Kidney (tissue), 14 donors: ENCODE results near the gene PRKCE. TPM values are rescaled to one million over a fixed set of nuclear protein-coding genes. Genes with fewer than 3 reads are reported as not detected.

Experiments
- DNase-seq, 5 donors: peaks; one replicate each; pipeline ENCODE4 v3.0.0-alpha.2; 2013 to 2020
- FAIRE-seq: peaks from 2 replicates; lab custom pipeline; 2012; peaks lifted over from hg19 to GRCh38; lab: Jason Lieb, UNC
- H3K27ac ChIP-seq, 2 donors: one replicate each; pipeline ENCODE4 v1.7.0; 2013; ENCODE audit warnings: low read depth in 2 of 2, low read length in 2 of 2, inconsistent platforms in 1 of 2
- H3K27me3 ChIP-seq: one replicate; pipeline ENCODE4 v1.7.1; 2013; ENCODE audit warnings: low read length, inconsistent platforms; ENCODE audit not compliant: control insufficient read depth, insufficient read depth
- H3K36me3 ChIP-seq, 3 donors: one replicate each; pipeline versions ENCODE4 v1.7.0 to v1.7.1; 2013; ENCODE audit warnings: low read length in 3 of 3, control low read depth in 1 of 3, inconsistent platforms in 1 of 3; ENCODE audit not compliant: insufficient read depth in 3 of 3, control insufficient read depth in 2 of 3
- H3K4me1 ChIP-seq, 3 donors: one replicate each; pipeline versions ENCODE4 v1.7.0 to v1.7.1; 2013; ENCODE audit warnings: low read length in 3 of 3, inconsistent platforms in 1 of 3, low read depth in 1 of 3; ENCODE audit not compliant: control insufficient read depth in 2 of 3, insufficient read depth in 2 of 3
- H3K4me3 ChIP-seq, 3 donors: one replicate each; pipeline versions ENCODE4 v1.7.0 to v1.8.1; 2013; ENCODE audit warnings: low read length in 3 of 3, control low read depth in 1 of 3, inconsistent platforms in 1 of 3
- H3K9ac ChIP-seq, 3 donors: one replicate each; pipeline versions ENCODE4 v1.7.0 to v1.7.1; 2013; ENCODE audit warnings: low read length in 3 of 3, control low read depth in 1 of 3, inconsistent platforms in 1 of 3
- H3K9me3 ChIP-seq, 3 donors: one replicate each; pipeline versions ENCODE4 v1.7.0 to v1.7.1; 2013; ENCODE audit warnings: low read length in 3 of 3, control low read depth in 1 of 3, inconsistent platforms in 1 of 3; ENCODE audit not compliant: control insufficient read depth in 2 of 3, insufficient read depth in 1 of 3
- CTCF ChIP-seq: IDR thresholded peaks from 3 replicates; pipeline ENCODE4 v1.5.1; 2012; ENCODE audit warnings: mild to moderate bottlenecking, moderate library complexity, borderline replicate concordance; ENCODE audit not compliant: insufficient read depth; ENCODE audit errors: extremely low read depth
- intact Hi-C: fragments of 100-400 bp; cut with DNase I; formaldehyde crosslinking; loops from one replicate; pipeline ENCODE4 v1.11.1; 2022
- polyA plus RNA-seq: library from polyadenylated mRNA; stranded (reverse); fragments of 350-450 nt; fragmentation: Illumina TruSeq; extraction: RNeasy Lipid Tissue Mini Kit (QIAGEN cat#74804); gene quantifications from one replicate; pipeline ENCODE4 v1.2.3, GENCODE V29; 2014; ENCODE audit warnings: low read depth, low replicate concordance; ENCODE audit not compliant: insufficient read depth
- total RNA-seq: library from RNA; stranded (reverse); fragmentation: NEBNext Ultra II Directional; extraction: Animal tissue kit (Norgen Biotek cat#: 25700); gene quantifications from one replicate; pipeline ENCODE4 v1.2.1, GENCODE V29; 2021
- donor health status: control.
- donor health status: control.
- donor health status: control.
- donor health status: control.
- donor health status: control.
- donor health status: DM: yes; HTN: yes; CAD: no.
- donor health status: Normal renal cell carcinoma (clear cell type).

Gene PRKCE
- total and polyA plus RNA-seq, 2 donors from 2014 or later: 11.1 to 27.3 TPM

GRCh38 chr2:45851576-45852304 lies 200.3 kb downstream of the PRKCE start:
- no peaks in the 10 kb centered on the region for H3K9me3 ChIP-seq
- H3K9ac ChIP-seq: no peak overlapping the region
- H3K27me3 ChIP-seq: no peaks in the 10 kb centered on the region
- no peaks in the 10 kb centered on the region for H3K36me3 ChIP-seq
- DNase-seq (no peak), FAIRE-seq (no peak)
- TF ChIP-seq CTCF: no peak
- no peak overlapping the region for H3K27ac ChIP-seq
- H3K4me3 ChIP-seq: no peak overlapping the region
- H3K4me1 ChIP-seq: no peaks in the 10 kb centered on the region
- intact Hi-C loops: no loop called here

GRCh38 chr2:45852450-45853150 lies 201.1 kb downstream of the PRKCE start:
- Histone ChIP-seq H3K9me3 (no peaks in the 10 kb centered on the region), H3K9ac (no peak overlapping the region), H3K4me1 (no peaks in the 10 kb centered on the region), H3K27me3 (no peaks in the 10 kb centered on the region), H3K36me3 (no peaks in the 10 kb centered on the region), H3K4me3 (no peak overlapping the region), H3K27ac (no peak overlapping the region)
- DNase-seq (no peak), FAIRE-seq (no peak)
- intact Hi-C loops: no loop called here
- TF ChIP-seq CTCF: no peak

- intact Hi-C loops: no loop called here
Measured at GRCh38 chr2:45855374-45855773, 203.9 kb downstream of the PRKCE start.

More at GRCh38 chr2:45855374-45855773, 203.9 kb downstream of the PRKCE start:
- Histone ChIP-seq H3K9me3 (no peaks in the 10 kb centered on the region), H3K4me1 (peaks cover 0 to 7% (median 0%) of the 10 kb centered on the region in 3 donors), H3K9ac (no peak overlapping the region), H3K27me3 (no peaks in the 10 kb centered on the region), H3K36me3 (no peaks in the 10 kb centered on the region), H3K27ac (no peak overlapping the region), H3K4me3 (no peak overlapping the region)
- TF ChIP-seq CTCF: no peak
- FAIRE-seq (no peak), DNase-seq (no peak)
